ENCODE results near the gene RBM4B. TPM values are rescaled to one million over a fixed set of nuclear protein-coding genes. Genes with fewer than 3 reads are reported as not detected.

The RBM4B gene
- total and polyA plus RNA-seq, 8 donors, result 5.7 to 20.7 (median 8.3) TPM

- H3K36me3 ChIP-seq, result peaks cover 0 to 26% (median 0%) of the 10 kb centered on the region in 3 donors
- peaks cover 9 to 16% (median 15%) of the 10 kb centered on the region in 3 donors for H3K4me1 ChIP-seq
- DNase-seq (peak in 2 of 6 donors; percentile 31 to 42), ATAC-seq (no peak), FAIRE-seq (no peak)
- intact Hi-C loops (cut with DNase I), result no loop called here
- H3K27me3 ChIP-seq, result no peaks in the 10 kb centered on the region
- H3K27ac ChIP-seq, result no peak overlapping the region
- no peak for TF ChIP-seq CTCF (IDR thresholded peaks at IDR 0.05)
- no peak overlapping the region for H3K4me3 ChIP-seq
- WGBS, 2 donors, result 88 to 94% methylated on average over 19 of the region's 19 CpGs
- no peaks in the 10 kb centered on the region for H3K9me3 ChIP-seq
Measured at GRCh38 chr11:66715346-66716085, 37.8 kb upstream of the RBM4B start.

GRCh38 chr11:66713746-66714480 lies 36.2 kb upstream of the RBM4B start:
- ATAC-seq, result no peak

GRCh38 chr11:66710384-66710930 lies 32.8 kb upstream of the RBM4B start:
- H3K27ac ChIP-seq, result no peak overlapping the region
- FAIRE-seq, result no peak
- 89 to 90% methylated on average over 15 of the region's 15 CpGs for WGBS, 2 donors
- no peak overlapping the region for H3K4me3 ChIP-seq
- intact Hi-C loops (cut with DNase I), result no loop called here
- ATAC-seq, result no peak
- H3K36me3 ChIP-seq, result peaks cover 0 to 49% (median 0%) of the 10 kb centered on the region in 3 donors
- DNase-seq, result peak in 1 of 6 donors; percentile 59
- no peaks in the 10 kb centered on the region for H3K4me1 ChIP-seq
- no peaks in the 10 kb centered on the region for H3K27me3 ChIP-seq
- no peak for TF ChIP-seq CTCF (IDR thresholded peaks at IDR 0.05)
- no peaks in the 10 kb centered on the region for H3K9me3 ChIP-seq

More at GRCh38 chr11:66713746-66714480, 36.2 kb upstream of the RBM4B start:
- FAIRE-seq (no peak), DNase-seq (peak in 1 of 6 donors; percentile 5)
- intact Hi-C loops (cut with DNase I), result no loop called here
- peaks cover 0 to 28% (median 0%) of the 10 kb centered on the region in 3 donors for H3K36me3 ChIP-seq
- no peaks in the 10 kb centered on the region for H3K9me3 ChIP-seq
- no peak for TF ChIP-seq CTCF (IDR thresholded peaks at IDR 0.05)
- peaks cover 0 to 3% (median 1%) of the 10 kb centered on the region in 3 donors for H3K4me1 ChIP-seq
- no peak overlapping the region for H3K27ac ChIP-seq
- WGBS, 2 donors, result 80 to 83% methylated on average over 12 of the region's 12 CpGs
- H3K4me3 ChIP-seq, result no peak overlapping the region
- H3K27me3 ChIP-seq, result no peaks in the 10 kb centered on the region

- Histone ChIP-seq H3K4me3 (no peak overlapping the region), H3K36me3 (peaks cover 0 to 35% (median 0%) of the 10 kb centered on the region in 3 donors), H3K27me3 (no peaks in the 10 kb centered on the region), H3K4me1 (no peaks in the 10 kb centered on the region), H3K9me3 (no peaks in the 10 kb centered on the region), H3K27ac (no peak overlapping the region)
- ATAC-seq, result no peak
- FAIRE-seq, result no peak
- 86 to 88% methylated on average over 14 of the region's 14 CpGs for whole genome bisulfite sequencing, 2 donors
- intact Hi-C loops (cut with DNase I), result no loop called here
- no peak for TF ChIP-seq CTCF (IDR thresholded peaks at IDR 0.05)
- peak in 2 of 6 donors; percentile 22 to 58 for DNase-seq
Measured at GRCh38 chr11:66708701-66709100, 31.0 kb upstream of the RBM4B start.
